ENCODE data around the gene MICAL3. TPM values are rescaled to one million over a fixed set of nuclear protein-coding genes. Genes with fewer than 3 reads are reported as not detected.

The MICAL3 gene
- total RNA-seq, 1 donor from 2014 or later: 131 TPM

DNA sequence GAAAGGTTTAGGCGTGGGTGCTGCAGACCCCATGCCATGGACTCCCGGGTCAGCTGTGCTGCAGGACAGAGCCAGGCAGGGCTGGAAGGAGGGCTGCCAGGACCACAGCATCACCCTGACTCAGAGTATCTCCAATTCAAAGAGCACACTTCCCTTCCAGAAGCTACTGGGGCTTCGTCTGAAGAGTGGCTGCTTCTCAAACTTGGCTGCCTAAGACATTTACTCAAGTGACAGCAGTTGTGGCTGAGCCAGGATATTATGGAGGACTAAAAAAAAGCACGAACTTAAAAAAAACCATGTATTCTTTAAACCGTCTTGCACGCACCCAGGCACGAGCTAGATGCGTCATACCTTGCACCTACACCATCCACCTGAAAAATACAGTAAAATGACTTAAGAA is 237.1 kb downstream of the MICAL3 start:
- DNase-seq (ENCODE audit: low spot score) (no peak), ATAC-seq (peak; percentile 61)
- intact Hi-C loops (cut with DNase I): no loop called here

DNA sequence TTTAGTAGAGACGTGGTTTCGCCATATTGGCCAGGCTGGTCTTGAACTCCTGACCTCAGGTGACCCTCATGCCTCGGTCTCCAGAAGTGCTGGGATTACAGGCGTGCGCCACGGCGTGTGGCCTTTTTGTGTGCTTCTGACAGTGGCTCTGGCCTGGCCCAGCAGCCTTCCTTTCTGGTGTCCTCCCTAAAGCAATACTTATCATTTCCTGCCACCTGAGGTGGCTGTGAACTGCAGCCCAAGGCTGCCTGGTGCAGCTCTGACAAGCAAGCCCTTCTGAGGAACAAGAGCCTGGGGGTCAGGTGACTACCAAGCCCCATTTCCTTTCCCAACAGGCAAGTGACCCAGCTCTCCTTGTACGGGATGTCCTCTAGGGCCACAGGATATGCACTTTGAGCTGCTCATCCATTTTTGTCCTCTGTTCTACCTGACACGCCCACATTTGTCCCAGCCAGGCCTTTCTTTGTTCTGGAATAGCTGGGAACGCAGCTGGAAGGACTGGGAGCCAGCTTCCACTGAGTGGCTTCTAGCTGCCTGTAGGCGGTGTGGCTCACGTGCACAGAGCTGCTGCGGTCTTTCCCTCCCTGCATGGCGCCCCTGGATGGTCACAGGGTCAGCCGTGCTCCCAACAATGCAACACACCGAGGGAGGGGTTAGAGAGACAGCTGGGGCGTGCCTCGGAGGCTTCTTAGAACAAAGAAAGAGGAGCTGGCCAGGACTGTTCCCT is 237.8 kb downstream of the MICAL3 start:
- intact Hi-C loops (cut with DNase I): no loop called here
- DNase-seq (ENCODE audit: low spot score) (no peak), ATAC-seq (peak; percentile 87)

DNA sequence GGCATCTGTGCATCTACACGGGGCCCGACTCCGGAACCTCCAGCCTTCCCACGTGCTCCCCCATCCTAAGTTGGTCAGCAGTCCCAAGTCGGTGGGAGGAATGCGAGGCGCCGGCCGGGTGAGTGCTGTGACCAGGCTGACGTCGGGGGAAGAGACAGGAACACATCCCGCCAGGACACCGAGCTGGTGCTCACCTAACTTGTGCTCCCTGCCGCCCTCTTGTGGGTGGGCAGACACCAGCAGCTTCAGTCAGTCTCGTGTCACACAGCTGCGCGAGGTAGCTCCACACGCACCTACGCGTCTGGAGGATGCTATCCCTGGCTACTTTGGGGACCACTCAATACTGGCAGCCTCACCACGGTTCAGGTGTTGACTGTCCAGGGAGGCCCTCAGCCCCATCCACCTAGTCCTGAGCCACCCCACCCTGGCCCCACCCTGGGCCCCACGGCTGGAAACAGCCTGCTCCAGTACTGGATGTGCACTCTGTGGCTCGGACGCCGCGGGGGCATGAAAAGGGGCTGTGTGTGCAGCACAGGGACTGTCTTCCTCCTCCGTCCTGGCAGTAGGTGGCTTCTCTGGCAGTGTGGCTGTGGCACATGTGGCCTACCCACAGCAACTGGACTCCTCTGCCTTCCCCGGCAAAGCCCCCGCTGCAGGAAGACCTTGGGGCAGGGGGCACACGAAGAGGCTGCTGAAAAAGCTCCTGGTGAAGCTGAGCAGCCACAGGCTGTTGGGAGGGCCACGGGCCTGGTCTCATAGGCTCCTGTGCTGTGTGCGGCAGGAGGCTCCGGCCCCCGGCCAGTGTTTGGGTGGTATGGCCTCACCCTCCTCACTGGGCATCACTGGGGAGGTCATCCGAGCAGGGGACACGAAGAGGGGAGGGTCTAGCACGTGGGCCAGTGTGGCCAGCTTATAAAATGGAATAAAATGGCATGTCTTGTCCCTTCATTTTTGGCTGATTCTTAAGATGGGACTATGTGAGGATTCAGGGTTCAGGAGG is 238.9 kb downstream of the MICAL3 start:
- DNase-seq (ENCODE audit: low spot score) (no peak), ATAC-seq (no peak)
- intact Hi-C loops (cut with DNase I): no loop called here

DNA sequence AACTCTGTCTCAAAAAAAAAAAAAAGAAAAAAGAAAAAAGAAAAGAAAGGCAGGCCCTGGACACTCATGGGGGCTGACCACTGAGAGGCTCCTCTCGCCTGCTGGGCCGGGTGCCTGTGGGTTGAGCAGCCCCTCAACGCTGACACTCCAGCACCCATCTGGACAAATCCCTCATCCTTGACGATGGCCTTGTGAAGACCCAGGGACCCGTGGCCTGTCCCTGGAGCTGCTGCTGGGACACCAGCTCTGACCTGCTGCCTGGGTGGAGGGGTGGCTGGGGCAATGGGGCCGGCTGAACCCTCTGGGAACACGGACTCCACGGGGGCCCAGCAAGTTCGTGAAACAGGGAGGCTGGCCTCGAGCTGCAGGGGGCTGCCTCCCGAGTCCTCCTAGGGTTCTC is 239.6 kb downstream of the MICAL3 start:
- DNase-seq (ENCODE audit: low spot score) (no peak), ATAC-seq (no peak)
- intact Hi-C loops (cut with DNase I): no loop called here

DNA sequence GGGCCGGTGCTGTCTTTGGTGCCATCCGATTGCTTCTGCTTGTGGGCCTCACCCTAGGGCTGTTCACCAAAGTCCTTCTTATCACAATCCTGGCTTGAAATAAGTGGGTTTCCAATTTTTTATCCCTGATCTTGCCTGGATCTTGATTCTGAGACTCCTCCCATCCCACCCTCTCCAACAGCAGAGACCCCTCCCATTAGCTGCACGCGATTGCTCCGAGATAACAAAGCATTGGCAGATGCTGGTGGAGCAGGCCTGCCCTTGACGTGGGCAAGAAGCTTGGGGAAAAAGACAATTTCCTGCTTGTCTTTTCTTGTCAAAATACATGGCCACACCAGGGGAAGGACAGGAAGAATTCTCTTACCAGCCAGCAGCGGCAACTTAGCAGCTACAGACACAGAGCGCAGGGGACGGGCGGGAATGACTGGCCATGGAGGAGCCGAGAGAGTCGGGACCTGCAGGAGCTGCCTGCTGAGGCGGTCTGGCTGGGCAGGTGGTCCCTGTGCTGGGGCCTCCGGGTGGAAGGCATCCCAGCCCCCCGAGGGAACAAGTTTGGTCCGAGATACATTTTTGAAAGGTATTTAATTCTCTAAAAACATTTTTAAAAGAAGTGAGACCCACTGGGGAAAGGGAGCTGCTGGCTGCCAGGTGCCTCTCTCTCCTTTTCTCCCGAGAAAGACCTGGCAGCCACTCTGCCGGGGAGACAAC is 240.4 kb downstream of the MICAL3 start:
- ATAC-seq (no peak), DNase-seq (ENCODE audit: low spot score) (no peak)
- intact Hi-C loops (cut with DNase I): no loop called here

DNA sequence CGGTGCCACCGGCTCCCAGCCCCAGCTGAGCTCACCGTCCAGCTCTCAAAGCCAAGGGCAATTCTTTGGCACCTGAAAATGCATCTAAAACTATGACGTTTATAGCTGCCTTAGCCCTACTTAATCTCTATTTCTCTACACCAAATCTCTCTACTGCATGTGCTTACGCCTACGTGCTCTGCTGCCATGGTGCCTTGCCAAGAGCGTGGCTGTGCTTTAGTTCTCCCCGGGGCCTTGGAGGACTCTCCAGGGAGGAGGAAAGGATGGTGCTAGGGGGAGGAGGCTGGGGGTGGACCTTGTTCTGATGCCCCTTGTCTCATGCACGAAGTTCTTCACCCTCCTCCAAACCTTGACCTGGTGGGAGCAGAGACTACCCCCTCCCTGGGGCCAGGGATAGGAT is 241.0 kb downstream of the MICAL3 start:
- no peak for ATAC-seq
- intact Hi-C loops (cut with DNase I): no loop called here
- DNase-seq (ENCODE audit: low spot score): no peak

DNA sequence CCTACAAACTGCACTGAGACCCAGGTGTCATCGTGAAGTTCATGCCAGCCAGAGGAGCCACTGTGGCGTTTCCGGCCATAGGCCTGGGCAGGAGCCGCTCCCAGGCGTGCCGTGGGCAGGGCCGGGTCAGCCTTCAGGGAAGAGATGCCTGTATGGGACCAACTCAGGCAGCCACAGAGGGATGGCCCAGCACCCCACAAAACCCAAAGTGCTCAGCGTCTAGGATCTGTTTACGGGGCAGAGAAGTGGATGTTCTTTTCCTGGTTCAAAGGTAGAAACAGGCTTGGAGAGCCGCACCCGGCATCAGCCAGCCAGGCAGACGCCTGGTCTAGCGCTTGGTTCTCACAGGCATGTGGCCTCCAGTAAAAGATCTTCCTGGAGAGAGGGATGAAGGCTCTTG is 241.7 kb downstream of the MICAL3 start:
- DNase-seq (ENCODE audit: low spot score) (no peak), ATAC-seq (no peak)
- intact Hi-C loops (cut with DNase I): no loop called here

DNA sequence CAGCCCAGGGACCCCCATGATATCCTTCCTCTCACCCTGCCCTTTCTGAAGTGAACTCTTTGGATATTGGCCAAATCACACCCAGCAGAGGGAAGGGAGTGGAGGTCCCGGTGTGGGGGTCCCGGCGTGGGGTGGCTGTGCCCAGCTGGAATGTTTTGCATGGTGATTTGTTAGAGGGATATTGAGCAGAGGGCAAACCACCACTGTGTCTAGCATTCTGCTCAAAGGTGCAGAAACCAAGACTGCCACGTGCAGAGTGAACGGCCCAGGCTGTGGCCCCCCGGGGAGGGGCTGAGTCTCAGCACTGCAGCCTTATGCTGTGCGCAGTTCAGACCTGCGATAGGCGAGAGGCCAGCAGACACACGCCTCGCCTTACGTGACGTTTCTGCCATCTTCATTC is 242.2 kb downstream of the MICAL3 start:
- intact Hi-C loops (cut with DNase I): no loop called here
- DNase-seq (ENCODE audit: low spot score) (no peak), ATAC-seq (no peak)

DNA sequence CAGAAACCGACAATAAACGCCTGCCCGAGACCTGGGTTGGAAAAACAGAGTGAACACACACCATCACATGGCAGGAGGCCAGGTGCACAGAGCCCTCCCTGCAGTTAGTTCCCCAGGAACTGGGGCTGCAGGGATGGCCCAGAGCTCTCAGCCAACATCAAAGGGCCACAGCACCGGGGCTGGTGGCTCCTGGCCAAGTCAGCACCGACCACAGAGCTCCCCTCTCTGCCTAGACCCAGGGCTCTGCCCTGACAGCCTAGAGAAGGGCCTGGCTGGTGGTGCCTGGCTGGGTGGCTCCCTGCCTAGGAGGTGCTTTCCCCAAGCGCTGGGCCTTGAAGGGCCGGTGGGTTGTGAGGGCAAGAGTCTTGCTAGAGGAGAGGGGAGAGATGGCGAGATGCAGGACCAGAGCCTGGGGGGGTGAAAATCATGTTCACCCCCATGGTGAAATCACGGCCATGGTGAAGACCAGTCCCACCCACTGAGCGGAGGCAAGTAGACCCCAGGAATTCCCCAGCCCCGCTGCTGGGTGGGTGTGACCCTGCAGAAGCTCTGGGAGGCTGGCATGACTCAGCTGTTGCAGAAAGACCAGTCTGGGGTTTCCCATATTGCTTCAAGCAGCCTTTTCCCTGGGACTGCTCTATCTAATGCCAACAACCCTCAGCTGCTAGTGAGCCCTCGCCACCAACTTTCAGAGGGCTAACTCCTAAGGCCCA is 242.9 kb downstream of the MICAL3 start:
- ATAC-seq (no peak), DNase-seq (ENCODE audit: low spot score) (no peak)
- intact Hi-C loops (cut with DNase I): no loop called here

DNA sequence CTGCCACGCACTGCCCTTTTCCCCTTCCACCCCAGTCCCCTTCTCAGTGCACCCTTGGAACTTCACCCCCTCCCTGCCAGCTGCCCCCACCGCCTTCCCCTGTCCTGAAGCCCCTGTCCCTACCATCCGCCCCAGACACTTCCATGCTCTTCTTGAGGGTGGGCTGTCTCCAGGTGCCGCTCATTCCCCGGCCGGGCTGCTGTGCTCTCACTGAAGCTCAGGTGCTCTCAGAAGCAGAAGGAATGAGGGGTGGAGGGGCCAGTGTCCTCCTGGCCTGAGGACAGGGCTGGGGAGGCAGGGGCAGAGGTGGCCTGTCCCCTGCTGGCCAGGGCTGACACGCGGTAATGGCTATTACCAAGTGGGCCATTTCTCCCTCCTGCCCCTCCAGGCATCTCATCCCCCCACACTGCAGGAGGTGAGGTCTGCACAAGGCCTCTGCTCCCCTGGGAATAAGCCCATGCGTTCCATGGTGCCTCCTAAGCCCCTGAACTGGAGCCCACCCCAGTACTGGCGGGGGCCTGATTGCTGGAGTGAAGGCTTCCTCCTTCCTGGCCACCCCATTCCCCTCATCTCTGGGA is 243.5 kb downstream of the MICAL3 start:
- intact Hi-C loops (cut with DNase I): no loop called here
- DNase-seq (ENCODE audit: low spot score): no peak

DNA sequence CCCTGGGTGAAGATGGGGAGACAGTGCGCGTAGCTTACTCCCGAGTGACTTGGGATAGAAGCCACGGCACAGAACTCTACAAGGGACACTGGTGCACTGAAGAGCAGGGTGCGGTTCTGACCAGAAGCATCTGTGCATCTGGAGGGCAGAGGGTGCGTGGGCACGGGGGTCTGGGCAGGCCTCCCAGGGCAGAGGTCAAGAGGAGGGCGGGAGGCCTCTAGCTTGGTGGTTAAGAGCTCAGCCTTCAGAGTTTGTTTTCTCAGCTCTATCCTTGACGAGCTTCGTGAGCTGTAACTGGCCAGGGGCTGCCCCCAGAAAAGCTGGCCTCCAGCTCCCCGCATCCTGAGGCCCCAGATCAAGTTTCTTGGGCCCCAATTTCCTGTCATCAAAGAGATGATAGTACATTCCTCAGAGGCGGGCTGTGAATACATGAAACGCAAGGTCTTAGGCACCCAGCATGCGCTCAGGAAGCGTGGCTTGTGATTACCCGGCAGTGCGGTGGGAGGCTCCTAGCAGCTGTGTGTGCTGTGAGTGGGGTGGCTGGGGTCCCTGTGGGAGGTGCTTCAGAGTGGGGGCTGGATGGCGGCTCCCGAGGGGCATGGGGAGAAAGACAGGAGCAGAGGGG is 244.1 kb downstream of the MICAL3 start:
- intact Hi-C loops (cut with DNase I): no loop called here
- DNase-seq (ENCODE audit: low spot score): no peak
- no peak for ATAC-seq

More for the DNA sequence above, 243.5 kb downstream of the MICAL3 start:
- no peak for ATAC-seq

DNA sequence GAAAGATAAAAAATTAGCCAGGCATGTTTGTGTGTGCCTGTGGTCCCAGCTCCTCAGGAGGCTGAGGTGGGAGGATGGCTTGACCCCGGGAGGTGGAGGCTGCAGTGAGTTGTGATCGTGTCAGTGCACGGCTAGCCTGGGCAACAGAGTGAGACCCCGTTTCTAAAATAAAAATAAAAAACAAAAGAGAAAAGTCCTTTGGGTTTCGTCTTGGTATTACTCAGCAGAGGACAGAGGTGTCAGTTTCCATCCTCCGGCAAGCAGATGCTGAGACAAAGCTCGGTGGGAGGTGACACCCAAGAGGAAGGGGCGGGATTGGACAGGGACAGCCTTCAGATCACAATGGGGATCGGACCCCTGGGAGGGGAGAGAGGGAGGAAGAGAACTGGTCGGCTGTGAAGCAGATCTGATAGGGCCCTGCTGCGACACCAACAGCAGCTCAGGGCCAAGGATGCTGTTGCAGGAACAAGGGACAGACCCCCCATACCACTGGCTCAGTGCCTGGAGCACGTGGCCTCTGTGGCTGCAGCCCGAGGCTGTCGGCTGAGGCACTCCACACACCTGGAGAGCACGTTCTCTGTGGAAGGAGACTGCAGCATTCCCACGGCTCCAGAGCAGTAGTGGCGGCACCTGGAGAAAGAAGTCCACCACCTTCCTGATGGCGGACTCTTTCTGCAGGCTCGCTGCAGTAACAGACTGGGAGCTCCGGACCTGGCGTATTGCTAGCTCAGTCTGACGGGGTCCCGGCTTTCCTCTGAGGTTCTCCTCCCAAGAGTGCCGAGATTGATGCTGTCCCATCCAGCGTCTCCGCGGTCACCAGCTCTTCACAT is 244.9 kb downstream of the MICAL3 start:
- DNase-seq (ENCODE audit: low spot score) (no peak), ATAC-seq (no peak)
- intact Hi-C loops (cut with DNase I): no loop called here

DNA sequence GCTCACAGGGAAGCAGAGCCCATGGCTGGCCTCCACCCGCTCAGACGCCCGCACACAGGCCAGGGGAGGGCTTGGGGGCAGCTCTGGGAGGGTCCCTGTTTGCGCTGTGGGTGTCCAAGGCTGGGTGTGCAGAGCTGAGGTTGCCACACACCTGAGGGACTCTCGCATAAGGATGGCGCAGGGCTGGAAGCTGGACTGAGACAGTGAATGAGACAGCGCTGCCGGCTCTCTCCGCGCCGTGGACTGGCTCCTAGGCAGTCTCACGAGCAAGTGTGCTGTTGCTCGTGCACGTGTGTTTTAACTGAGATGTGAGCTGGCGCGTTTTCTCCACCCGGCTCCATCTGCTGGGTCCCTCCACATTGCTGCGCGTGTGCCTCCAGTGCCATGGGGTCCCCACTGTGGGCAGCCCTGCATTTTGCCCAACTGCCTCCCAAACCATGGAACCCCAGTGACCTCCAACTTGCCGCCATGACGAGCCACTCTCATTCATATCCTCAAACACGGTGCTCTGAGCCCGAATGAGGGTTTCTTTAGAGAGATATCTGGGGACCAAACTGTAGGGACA is 245.9 kb downstream of the MICAL3 start:
- ATAC-seq: no peak
- intact Hi-C loops (cut with DNase I): no loop called here

DNA sequence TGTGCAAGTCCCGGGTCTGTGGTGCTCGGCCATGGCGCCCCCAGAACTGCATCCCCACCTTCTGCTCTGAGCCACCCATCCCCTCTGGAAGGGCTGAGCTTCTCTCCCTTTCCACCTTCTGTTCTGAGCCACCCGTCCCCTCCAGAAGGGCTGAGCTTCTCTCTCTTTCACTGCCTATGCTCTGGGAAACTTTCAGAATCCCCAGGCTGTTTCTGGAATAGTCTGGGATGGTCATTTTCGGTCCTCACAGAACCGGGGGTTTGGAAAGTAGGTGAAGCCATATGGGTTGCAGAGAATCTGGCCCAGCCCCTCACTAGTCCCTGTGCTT is 246.7 kb downstream of the MICAL3 start:
- ATAC-seq (no peak), DNase-seq (ENCODE audit: low spot score) (no peak)
- intact Hi-C loops (cut with DNase I): no loop called here

More for the DNA sequence above, 245.9 kb downstream of the MICAL3 start:
- DNase-seq (ENCODE audit: low spot score): no peak

DNA sequence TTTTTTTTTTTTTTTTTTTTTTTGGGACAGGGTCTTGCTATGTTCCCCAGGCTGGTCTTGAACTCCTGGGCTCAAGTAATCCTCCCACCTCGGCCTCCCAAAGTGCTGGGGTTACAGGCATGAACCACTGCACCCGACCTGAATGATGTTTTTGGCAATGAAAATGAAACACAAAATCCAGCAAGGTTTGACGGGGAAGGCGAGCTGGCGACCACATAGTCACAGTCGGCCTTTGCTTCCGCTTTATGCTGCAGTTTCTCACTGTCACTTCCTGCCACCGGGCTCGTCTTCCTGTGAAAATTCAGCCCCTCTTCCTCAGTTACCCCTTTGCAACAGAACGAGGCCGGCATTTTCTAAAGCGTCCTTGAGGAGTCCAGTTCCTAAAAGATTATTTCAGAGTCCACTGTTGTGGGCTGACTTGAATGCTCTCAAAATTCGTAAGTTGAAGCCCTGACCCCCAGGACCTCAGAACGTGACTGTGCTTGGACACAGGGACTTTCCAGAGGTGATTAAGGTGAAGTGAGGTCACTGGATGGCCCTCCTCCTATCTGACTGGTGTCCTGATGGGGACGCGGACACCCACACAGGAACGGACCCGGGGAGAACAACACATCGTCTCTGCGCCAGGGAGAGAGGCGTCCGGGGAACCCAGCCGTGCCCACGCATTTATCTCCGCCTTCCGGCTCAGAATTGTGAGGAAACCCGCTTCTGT is 247.2 kb downstream of the MICAL3 start:
- no peak for DNase-seq (ENCODE audit: low spot score)
- ATAC-seq: no peak
- intact Hi-C loops (cut with DNase I): no loop called here

DNA sequence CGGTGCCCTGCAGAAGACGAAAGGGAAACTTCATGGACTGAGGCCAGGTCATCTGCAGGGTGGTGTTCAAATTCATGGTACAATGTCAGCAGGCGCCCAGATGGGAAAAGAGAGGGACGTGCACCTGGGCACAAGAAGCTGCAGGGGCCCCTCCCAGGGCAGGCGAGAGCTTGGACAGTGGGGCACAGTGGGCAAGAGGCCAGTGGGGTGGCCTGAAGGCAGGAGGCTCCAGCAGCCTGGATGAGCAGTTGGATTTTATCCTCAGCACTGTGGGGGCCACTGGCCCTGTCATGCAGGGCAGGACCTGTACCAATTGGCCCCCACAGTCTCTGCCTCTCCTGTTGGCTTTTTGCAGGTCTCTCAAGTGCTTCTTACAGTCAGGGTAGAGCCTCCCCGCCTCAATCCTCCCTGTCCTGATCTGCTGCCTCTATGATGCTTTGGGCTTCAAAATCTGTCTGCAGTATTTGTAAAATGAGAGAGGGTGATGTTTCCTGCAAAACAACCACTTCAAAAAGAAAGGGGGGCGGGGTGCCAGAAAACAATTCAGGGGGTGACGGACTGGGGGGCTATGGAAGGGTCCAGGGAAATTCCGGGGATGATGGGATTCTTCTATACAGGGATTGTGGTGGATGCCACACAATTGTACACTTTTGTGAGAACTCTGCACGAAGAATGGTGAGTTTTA is 248.4 kb downstream of the MICAL3 start:
- ATAC-seq: no peak
- intact Hi-C loops (cut with DNase I): no loop called here
- no peak for DNase-seq (ENCODE audit: low spot score)
